GM18505 (cell line): ENCODE results near the gene ATOSB.

Source experiments
- ATAC-seq: cut with Tn5 transposase; IDR thresholded peaks from one replicate; pipeline ENCODE4 v1.9.1; 2021; ENCODE audit not compliant: unreplicated experiment
- POLR2A ChIP-seq: IDR thresholded peaks from 4 replicates; pipeline ENCODE4 v1.6.1; 2011; ENCODE audit warnings: borderline replicate concordance; ENCODE audit not compliant: insufficient read depth, insufficient read length; ENCODE audit errors: extremely low read depth

ATOSB gene

GRCh38 chr9:35069020-35069419, 46.6 kb downstream of the ATOSB start:
- no peak for ATAC-seq
- no peak for TF ChIP-seq POLR2A

GRCh38 chr9:35067056-35067455, 48.6 kb downstream of the ATOSB start:
- no peak for TF ChIP-seq POLR2A
- no peak for ATAC-seq

GRCh38 chr9:35060548-35061207, 55.0 kb downstream of the ATOSB start:
- TF ChIP-seq POLR2A, result no peak
- ATAC-seq, result no peak

GRCh38 chr9:35059438-35059837, 56.2 kb downstream of the ATOSB start:
- no peak for ATAC-seq
- no peak for TF ChIP-seq POLR2A

GRCh38 chr9:35057271-35057620, 58.4 kb downstream of the ATOSB start:
- ATAC-seq, result no peak
- no peak for TF ChIP-seq POLR2A

GRCh38 chr9:35056571-35057270, 58.9 kb downstream of the ATOSB start:
- no peak for TF ChIP-seq POLR2A
- ATAC-seq, result no peak

GRCh38 chr9:35054871-35055644, 60.6 kb downstream of the ATOSB start:
- ATAC-seq, result no peak
- TF ChIP-seq POLR2A, result no peak

- TF ChIP-seq POLR2A, result no peak
- ATAC-seq, result no peak
Measured at GRCh38 chr9:35054185-35054835, 61.4 kb downstream of the ATOSB start.
